Activated T-cell treated with anti-CD3 and anti-CD28 coated beads for 1 hour (primary cell): Measurements from ENCODE around the gene TXNIP.
A peak's percentile ranks its signal among the peaks of the same experiment; 100 is the strongest.

Source experiments
- DNase-seq: peaks from one replicate; pipeline ENCODE4 v3.0.0-alpha.2; 2020; ENCODE audit warnings: low read depth

Gene TXNIP

GRCh38 chr1:145962157-145963102, 33.9 kb downstream of the TXNIP start:
- DNase-seq, result no peak

GRCh38 chr1:145961425-145962156, 34.8 kb downstream of the TXNIP start:
- peak; percentile 28 for DNase-seq

GRCh38 chr1:145961109-145961424, 35.3 kb downstream of the TXNIP start:
- no peak for DNase-seq

GRCh38 chr1:145960468-145961108, 35.8 kb downstream of the TXNIP start:
- DNase-seq, result peak; percentile 32

GRCh38 chr1:145959957-145960467, 36.4 kb downstream of the TXNIP start:
- no peak for DNase-seq

GRCh38 chr1:145959333-145959732, 37.0 kb downstream of the TXNIP start:
- DNase-seq, result no peak

GRCh38 chr1:145958734-145959133, 37.6 kb downstream of the TXNIP start:
- no peak for DNase-seq

GRCh38 chr1:145957443-145958319, 38.7 kb downstream of the TXNIP start, which contains the start of gene LIX1L:
Gene LIX1L (minus strand): TSS chr1:145958017. CDS start chr1:145957927, 90 bp downstream.
- peak; percentile 92 for DNase-seq

- DNase-seq, result no peak
Measured at GRCh38 chr1:145956781-145957442, 39.5 kb downstream of the TXNIP start.

GRCh38 chr1:145956361-145956760, 40.0 kb downstream of the TXNIP start:
- no peak for DNase-seq

GRCh38 chr1:145955436-145955835, 40.9 kb downstream of the TXNIP start:
- DNase-seq, result no peak

GRCh38 chr1:145953861-145954260, 42.5 kb downstream of the TXNIP start:
- no peak for DNase-seq

GRCh38 chr1:145952903-145953302, 43.5 kb downstream of the TXNIP start:
- no peak for DNase-seq

GRCh38 chr1:145951526-145951925, 44.9 kb downstream of the TXNIP start:
- DNase-seq, result no peak

GRCh38 chr1:145949219-145949618, 47.2 kb downstream of the TXNIP start:
- DNase-seq, result no peak

GRCh38 chr1:145947551-145947950, 48.8 kb downstream of the TXNIP start:
- DNase-seq, result no peak

- no peak for DNase-seq
Measured at GRCh38 chr1:145946477-145946986, 49.8 kb downstream of the TXNIP start.

- DNase-seq, result no peak
Measured at GRCh38 chr1:145944532-145944931, 51.8 kb downstream of the TXNIP start.

GRCh38 chr1:145942871-145943270, 53.5 kb downstream of the TXNIP start:
- no peak for DNase-seq
